Activated CD4-positive, alpha-beta memory T cell treated with anti-CD3 and anti-CD28 coated beads, Interleukin-2, amount 10 ng/mL, durations not matched to agents 7 days and 5 days (primary cell): ENCODE measurements around the gene MIB1. TPM values are rescaled to one million over a fixed set of nuclear protein-coding genes. Genes with fewer than 3 reads are reported as not detected.

Source experiments
- CTCF ChIA-PET: fragments of 350-600 bp; sonication (Branson Sonifier 250); formaldehyde crosslinking; loops from one replicate; lab custom pipeline; 2021; ENCODE audit warnings: antibody characterized with exemption, inconsistent platforms; lab: Charles Lee
- POLR2A ChIA-PET: fragments of 350-600 bp; sonication (Branson Sonifier 250); formaldehyde crosslinking; loops from one replicate; lab custom pipeline; 2021; ENCODE audit warnings: antibody characterized with exemption; lab: Charles Lee
- DNase-seq: peaks from one replicate; pipeline ENCODE4 v3.0.0-alpha.2; 2020
- H3K27ac Mint-ChIP-seq: one replicate; pipeline ENCODE4 v1.8.0; 2021; ENCODE audit warnings: mild to moderate bottlenecking, mixed read lengths
- H3K27me3 Mint-ChIP-seq: one replicate; pipeline ENCODE4 v1.8.0; 2021; ENCODE audit warnings: mixed read lengths
- H3K36me3 Mint-ChIP-seq: one replicate; pipeline ENCODE4 v1.8.0; 2021; ENCODE audit warnings: low read depth, mixed read lengths
- H3K4me1 Mint-ChIP-seq: one replicate; pipeline ENCODE4 v1.8.0; 2021; ENCODE audit warnings: mixed read lengths
- H3K4me3 Mint-ChIP-seq: one replicate; pipeline ENCODE4 v1.8.0; 2021; ENCODE audit warnings: mild to moderate bottlenecking, mixed read lengths
- H3K9me3 Mint-ChIP-seq: one replicate; pipeline ENCODE4 v1.8.0; 2021; ENCODE audit warnings: mixed read lengths
- total RNA-seq, 2 experiments: library from RNA; stranded (reverse); gene quantifications; one replicate each; pipeline ENCODE4 v1.2.3, GENCODE V29; 2021

The MIB1 gene
- total RNA-seq, 2 experiments from 2014 or later = 57.8 to 58.3 TPM

DNA sequence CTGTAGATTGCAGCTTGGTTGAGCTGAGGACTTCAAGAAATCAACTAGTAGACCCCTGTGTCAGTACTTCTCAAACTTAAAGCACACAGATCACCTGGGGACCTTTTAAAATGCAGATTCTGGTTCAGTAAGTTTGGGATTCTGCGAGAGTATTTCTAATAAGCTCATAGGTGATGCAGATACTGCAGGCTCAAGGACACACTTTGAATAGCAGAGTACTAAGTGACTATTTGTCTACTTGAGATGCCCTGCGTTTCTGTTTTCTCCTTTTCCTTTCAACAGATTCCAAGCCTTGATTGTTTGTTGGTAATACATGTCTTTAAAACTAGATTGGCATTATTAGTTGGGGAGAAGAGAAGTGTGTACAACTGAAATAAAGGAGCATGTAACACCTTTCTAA is 6.7 kb downstream of the MIB1 start:
- DNase-seq = no peak
- ChIA-PET CTCF (interaction anchor here (1.3 to 2.4 kb wide), 3 partner anchors 39 to 150 kb away, joined by 3 to 7 read pairs (median 3); partner anchors contain the start of gene ESCO1), POLR2A (interaction anchor here (0.8 to 3.0 kb wide), 5 partner anchors 43 to 635 kb away, joined by 3 to 21 read pairs (median 3); partner anchors contain the start of genes ABHD3, ESCO1, ROCK1 and SNRPD1)
- Mint-ChIP-seq H3K4me3 (peak overlapping the region; percentile 7), H3K27ac (peak overlapping the region; percentile 71), H3K4me1 (peaks cover 58% of the 10 kb centered on the region), H3K36me3 (peaks cover 4% of the 10 kb centered on the region), H3K9me3 (no peaks in the 10 kb centered on the region), H3K27me3 (no peaks in the 10 kb centered on the region)

DNA sequence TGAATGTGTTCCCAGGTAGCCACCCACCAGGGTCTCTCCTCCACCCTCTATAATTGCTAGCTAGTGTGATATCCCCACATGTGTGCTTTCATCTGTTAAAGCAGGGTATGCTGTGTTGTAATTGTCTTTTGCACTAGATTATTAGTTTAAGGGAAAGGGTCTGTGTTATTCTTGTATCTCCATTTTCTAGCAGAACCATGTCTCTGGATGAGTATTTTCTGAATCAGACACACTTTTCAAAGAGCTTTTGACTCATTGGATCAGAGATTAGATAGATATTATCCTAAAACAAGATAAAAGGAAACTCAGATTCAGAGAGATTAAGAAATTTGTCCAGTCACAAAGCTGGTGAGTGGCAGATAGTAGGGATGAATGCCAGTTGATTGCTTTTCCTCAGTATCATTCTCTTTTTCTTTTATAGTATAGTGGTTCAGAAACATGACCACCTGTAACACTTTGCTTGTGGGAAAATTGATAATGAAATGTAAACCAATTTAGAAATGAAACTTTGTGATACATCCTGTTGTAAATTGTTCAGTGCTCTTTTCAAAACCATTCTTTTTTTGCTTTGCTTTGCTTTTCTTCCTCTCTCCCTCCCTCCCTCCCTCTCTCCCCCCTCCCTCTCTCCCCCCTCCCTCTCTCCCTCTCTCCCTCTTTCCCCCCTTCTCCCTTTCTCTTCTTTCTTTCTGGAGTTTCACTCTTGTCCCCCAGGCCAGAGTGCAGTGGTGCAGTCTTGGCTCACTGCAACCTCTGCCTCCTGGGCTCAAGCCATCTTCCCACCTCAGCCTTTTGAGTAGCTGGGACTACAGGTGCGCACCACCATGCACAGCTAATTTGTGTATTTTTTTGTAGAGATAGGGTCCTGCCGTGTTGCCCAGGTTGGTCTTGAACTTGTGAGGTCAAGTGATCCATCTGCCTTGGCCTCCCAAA is 7.4 kb downstream of the MIB1 start:
- peaks cover 53% of the 10 kb centered on the region for H3K4me1 Mint-ChIP-seq

DNA sequence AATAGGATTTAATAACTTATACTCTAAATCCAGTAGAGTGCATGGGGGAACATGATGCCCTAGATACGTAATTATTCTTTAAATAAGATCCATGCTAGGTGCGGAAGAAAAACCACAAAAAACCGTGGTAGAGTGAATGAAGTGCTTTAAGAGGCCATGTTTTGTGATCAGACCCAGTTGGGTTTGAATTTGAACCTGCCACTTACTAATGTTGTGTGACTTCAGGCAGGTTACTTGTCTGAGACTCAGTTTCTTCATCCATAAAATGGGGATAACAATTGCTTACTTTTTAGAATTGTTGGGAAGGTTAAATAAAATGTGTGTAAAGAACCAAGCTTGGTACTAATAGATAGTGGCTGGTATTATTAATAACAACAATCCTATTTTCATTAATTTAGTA is 17.2 kb downstream of the MIB1 start:
- Mint-ChIP-seq H3K27me3 (no peaks in the 10 kb centered on the region), H3K4me3 (no peak overlapping the region), H3K9me3 (no peaks in the 10 kb centered on the region), H3K36me3 (peaks cover 13% of the 10 kb centered on the region), H3K4me1 (peaks cover 24% of the 10 kb centered on the region), H3K27ac (no peak overlapping the region)
- DNase-seq = no peak
- POLR2A ChIA-PET = no interaction called here
- CTCF ChIA-PET = no interaction called here

More for the DNA sequence above, 7.4 kb downstream of the MIB1 start:
- Mint-ChIP-seq H3K9me3 (no peaks in the 10 kb centered on the region), H3K4me3 (peak overlapping the region; percentile 9), H3K27me3 (no peaks in the 10 kb centered on the region), H3K36me3 (peaks cover 2% of the 10 kb centered on the region), H3K27ac (peak overlapping the region; percentile 71)
- POLR2A ChIA-PET = interaction anchor here (0.7 to 3.0 kb wide), 8 partner anchors 44 to 636 kb away, joined by 3 to 21 read pairs (median 3); partner anchors contain the start of genes ABHD3, ESCO1, ROCK1 and SNRPD1
- no peak for DNase-seq
- CTCF ChIA-PET = interaction anchor here (0.7 to 2.4 kb wide), 4 partner anchors 40 to 150 kb away, joined by 3 to 7 read pairs (median 4); partner anchors contain the start of gene ESCO1

DNA sequence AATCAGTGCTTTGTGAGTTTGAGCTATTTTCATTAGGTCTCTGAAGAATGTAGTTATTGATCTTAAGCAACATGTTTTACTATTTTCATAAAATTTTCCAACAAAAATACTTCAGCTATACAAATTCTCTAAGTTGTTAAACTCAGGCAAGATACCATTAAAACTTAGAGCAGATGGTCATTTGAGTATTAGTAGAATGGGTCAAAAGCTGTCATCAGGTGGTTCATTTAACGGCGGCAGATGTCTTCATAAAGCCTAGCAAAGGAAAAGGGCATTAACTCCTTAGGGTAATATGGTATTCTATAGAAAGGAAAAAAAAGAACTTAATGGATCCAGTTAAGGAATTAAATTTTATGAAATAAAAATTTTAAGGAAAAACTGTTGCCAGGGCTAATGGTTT is 19.2 kb downstream of the MIB1 start:
- Mint-ChIP-seq H3K4me3 (no peak overlapping the region), H3K9me3 (no peaks in the 10 kb centered on the region), H3K4me1 (peaks cover 13% of the 10 kb centered on the region), H3K36me3 (peaks cover 4% of the 10 kb centered on the region), H3K27me3 (no peaks in the 10 kb centered on the region), H3K27ac (no peak overlapping the region)
- no peak for DNase-seq
- POLR2A ChIA-PET = interaction anchor here (0.5 kb wide), 1 partner anchor 71 kb away, joined by 3 read pairs; no protein-coding TSS in a partner anchor
- CTCF ChIA-PET = interaction anchor here (1.9 kb wide), 1 partner anchor 159 kb away, joined by 4 read pairs; the partner anchor contains the start of gene ESCO1

DNA sequence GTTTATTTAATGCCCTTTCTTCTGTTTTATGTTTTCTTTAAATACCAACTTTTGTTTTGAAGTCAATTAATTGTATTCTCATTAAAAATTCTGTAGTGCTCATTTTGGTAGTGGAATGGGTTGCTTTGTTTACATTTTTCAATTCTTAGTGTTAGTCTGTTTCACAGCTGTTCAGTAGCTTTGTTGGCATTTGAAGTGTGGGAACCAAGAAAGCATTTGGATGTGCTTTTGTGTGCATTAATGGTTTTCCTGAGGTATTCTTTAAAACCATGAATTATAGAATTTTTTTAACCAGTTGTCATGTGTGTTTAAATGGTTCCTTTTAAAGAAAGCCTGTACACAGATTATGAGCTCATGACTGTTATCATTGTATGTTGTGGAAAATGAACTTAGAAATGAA is 19.7 kb downstream of the MIB1 start:
- H3K4me3 Mint-ChIP-seq = no peak overlapping the region
- H3K27me3 Mint-ChIP-seq = no peaks in the 10 kb centered on the region
- POLR2A ChIA-PET = interaction anchor here (0.5 kb wide), 1 partner anchor 70 kb away, joined by 3 read pairs; no protein-coding TSS in a partner anchor
- CTCF ChIA-PET = interaction anchor here (1.9 kb wide), 1 partner anchor 160 kb away, joined by 4 read pairs; the partner anchor contains the start of gene ESCO1
- no peaks in the 10 kb centered on the region for H3K9me3 Mint-ChIP-seq
- peaks cover 13% of the 10 kb centered on the region for H3K4me1 Mint-ChIP-seq
- H3K36me3 Mint-ChIP-seq = peaks cover 6% of the 10 kb centered on the region
- no peak for DNase-seq
- no peak overlapping the region for H3K27ac Mint-ChIP-seq

DNA sequence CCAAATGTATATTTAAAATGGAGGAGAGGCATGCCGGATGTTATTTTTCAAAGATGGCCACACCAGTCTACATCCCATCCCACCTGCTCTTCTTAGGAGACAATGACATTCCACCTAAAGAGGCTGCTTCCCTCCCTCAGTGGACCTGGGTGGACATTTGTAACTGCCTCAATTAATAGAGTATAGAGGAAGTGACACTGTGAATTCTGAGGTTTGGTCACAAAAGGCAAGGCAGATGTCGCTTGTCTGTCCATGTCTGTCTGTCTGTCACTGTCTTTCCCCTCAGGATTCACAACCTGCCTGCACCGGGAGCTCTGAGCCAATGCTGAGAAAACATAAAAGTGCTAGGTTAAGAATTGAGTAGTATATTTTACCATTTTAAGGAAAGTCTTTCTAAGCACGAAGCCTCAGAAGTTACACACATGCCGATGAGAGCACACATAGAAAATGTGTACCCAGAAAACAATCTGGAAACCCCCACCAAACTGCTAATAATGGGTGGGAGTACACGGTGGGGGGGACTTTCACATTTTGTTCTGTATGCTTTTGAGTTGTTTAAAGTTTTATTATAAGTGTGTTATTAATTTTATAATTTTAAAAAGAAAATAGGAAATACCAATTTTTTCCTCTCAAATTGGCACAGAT is 21.0 kb downstream of the MIB1 start:
- no peaks in the 10 kb centered on the region for H3K27me3 Mint-ChIP-seq
- no peaks in the 10 kb centered on the region for H3K9me3 Mint-ChIP-seq
- DNase-seq = no peak
- no peak overlapping the region for H3K4me3 Mint-ChIP-seq
- H3K36me3 Mint-ChIP-seq = peaks cover 18% of the 10 kb centered on the region
- POLR2A ChIA-PET = no interaction called here
- CTCF ChIA-PET = no interaction called here
- H3K27ac Mint-ChIP-seq = no peak overlapping the region
- H3K4me1 Mint-ChIP-seq = peaks cover 13% of the 10 kb centered on the region

DNA sequence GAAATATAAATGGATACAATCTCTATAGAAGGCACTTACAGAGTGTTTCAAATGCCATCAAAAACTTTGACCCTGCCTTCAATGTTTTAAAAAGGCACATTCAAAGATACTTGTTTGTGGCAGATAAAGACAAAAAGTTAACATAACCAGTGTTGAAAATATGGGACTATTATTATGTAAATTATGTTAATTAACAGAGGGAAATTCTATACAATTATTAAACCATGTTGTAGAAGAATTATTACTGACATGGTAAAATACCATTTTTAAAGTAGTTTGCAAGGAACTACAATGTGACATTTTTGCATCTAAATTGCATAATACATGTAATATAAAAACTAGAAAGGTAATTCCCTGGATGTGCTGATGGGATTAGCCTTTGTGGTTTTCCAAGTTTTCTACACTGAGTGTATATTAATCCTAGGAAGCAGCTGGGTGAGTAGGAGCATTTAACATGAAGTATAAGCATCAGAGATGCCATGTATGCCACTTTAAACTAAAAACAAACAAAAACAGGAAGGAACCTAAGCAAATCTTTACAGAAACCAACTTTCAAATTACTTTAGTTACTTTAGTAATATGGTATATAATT is 21.7 kb downstream of the MIB1 start:
- H3K27me3 Mint-ChIP-seq = no peaks in the 10 kb centered on the region
- ChIA-PET CTCF (no interaction called here), POLR2A (no interaction called here)
- no peak overlapping the region for H3K27ac Mint-ChIP-seq
- no peaks in the 10 kb centered on the region for H3K9me3 Mint-ChIP-seq
- no peak overlapping the region for H3K4me3 Mint-ChIP-seq
- H3K36me3 Mint-ChIP-seq = peaks cover 24% of the 10 kb centered on the region
- peaks cover 13% of the 10 kb centered on the region for H3K4me1 Mint-ChIP-seq
- DNase-seq = no peak

DNA sequence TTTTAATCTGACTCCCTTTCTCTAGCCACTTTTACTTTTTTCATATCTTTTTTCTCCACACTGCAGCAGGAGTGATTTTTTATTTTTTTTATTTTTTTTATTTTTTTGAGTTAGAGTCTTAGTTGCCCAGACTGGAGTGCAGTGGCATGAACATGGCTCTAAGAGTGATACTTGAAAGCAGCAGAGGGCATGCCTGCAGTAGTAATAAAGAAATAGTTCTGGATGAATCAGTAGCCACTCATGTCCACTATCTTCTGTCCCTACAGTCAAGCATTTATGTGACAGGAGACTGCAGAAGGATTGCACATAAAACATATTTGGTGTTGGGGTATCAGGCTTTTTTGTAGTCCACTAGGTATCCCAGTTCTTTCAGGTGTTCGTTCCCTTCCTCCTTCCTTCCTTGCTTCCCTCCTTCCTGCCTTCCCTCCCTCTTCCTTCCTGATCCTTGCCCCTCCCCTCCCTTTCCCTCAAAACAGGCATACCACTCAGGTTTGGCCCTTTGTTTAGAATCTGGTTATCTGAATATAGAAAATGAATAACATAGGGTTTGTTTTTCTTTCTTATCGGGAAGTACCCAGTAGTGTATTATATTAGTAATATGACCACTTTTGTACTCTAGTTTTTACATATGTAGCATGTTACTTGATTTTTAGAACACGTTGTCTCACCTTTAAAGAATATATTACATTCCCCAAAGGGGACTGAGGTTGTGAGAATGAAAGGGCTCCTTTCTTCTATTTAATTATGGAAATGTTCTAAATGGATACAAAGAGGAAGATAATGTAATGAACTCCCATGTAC is 23.5 kb downstream of the MIB1 start:
- H3K4me1 Mint-ChIP-seq = peaks cover 13% of the 10 kb centered on the region
- POLR2A ChIA-PET = no interaction called here
- H3K36me3 Mint-ChIP-seq = peaks cover 36% of the 10 kb centered on the region
- no peak overlapping the region for H3K27ac Mint-ChIP-seq
- no peaks in the 10 kb centered on the region for H3K9me3 Mint-ChIP-seq
- DNase-seq = no peak
- CTCF ChIA-PET = no interaction called here
- no peak overlapping the region for H3K4me3 Mint-ChIP-seq
- no peaks in the 10 kb centered on the region for H3K27me3 Mint-ChIP-seq

DNA sequence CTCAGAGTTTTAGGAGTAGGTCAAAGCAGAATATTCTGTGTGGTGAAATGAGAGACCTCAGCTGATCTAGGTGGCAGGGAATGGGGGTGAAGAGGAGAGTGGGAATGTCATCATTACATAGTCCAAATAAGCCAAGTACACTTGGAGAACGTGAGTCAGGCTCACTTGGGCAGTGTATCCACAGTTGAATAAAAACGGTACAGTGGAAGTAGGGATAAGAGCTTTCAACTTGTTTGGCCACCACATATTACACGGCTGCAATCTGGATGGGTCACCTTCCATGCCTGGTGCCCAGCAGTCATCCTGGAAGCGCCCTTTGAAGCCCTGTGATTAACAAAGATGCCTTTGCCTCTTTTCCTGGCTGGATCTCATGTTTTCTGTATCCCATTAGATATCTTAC is 28.6 kb downstream of the MIB1 start:
- Mint-ChIP-seq H3K4me1 (no peaks in the 10 kb centered on the region), H3K36me3 (peaks cover 57% of the 10 kb centered on the region), H3K27me3 (no peaks in the 10 kb centered on the region), H3K4me3 (no peak overlapping the region), H3K9me3 (no peaks in the 10 kb centered on the region), H3K27ac (no peak overlapping the region)
- POLR2A ChIA-PET = no interaction called here
- no peak for DNase-seq
- CTCF ChIA-PET = no interaction called here

DNA sequence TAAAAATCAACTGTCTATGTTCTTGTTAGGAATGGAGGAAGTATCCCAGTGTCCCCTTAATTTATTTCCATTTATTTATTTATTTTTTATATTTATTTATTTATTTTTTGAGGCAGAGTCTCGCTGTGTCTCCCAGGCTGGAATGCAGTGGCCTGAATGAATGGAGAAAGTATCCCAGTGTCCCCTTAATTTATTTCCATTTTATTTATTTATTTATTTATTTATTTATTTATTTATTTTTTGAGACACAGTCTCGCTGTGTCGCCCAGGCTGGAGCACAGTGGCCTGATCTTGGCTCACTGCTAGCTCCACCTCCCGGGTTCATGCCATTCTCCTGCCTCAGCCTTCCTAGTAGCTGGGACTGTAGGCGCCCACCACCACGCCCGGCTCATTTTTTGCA is 34.1 kb downstream of the MIB1 start:
- peaks cover 40% of the 10 kb centered on the region for H3K36me3 Mint-ChIP-seq
- H3K4me3 Mint-ChIP-seq = no peak overlapping the region
- H3K27ac Mint-ChIP-seq = no peak overlapping the region
- DNase-seq = no peak
- peaks cover 6% of the 10 kb centered on the region for H3K4me1 Mint-ChIP-seq
- ChIA-PET CTCF (no interaction called here), POLR2A (no interaction called here)
- no peaks in the 10 kb centered on the region for H3K27me3 Mint-ChIP-seq
- no peaks in the 10 kb centered on the region for H3K9me3 Mint-ChIP-seq

DNA sequence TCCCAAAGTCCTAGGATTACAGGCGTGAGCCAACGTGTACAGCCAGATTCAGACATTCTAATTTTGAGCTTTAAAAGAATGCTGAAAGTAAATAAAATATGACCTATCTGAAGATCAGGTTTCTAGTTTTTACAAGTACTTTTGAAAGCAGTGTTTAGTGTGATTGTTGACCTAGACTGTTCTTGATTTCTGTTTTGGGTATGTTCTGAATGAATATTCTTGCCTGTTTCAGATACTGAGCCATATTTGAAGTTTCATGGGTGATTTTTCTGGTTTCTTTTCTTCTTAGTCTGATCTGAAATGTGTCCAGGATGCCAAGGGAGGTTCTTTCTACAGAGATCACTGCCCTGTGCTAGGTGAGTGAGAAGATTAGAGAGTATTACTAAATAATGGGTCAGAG is 37.2 kb downstream of the MIB1 start:
- H3K36me3 Mint-ChIP-seq = peaks cover 50% of the 10 kb centered on the region
- DNase-seq = no peak
- ChIA-PET POLR2A (no interaction called here), CTCF (no interaction called here)
- peaks cover 6% of the 10 kb centered on the region for H3K4me1 Mint-ChIP-seq
- no peaks in the 10 kb centered on the region for H3K9me3 Mint-ChIP-seq
- no peak overlapping the region for H3K4me3 Mint-ChIP-seq
- H3K27ac Mint-ChIP-seq = no peak overlapping the region
- H3K27me3 Mint-ChIP-seq = no peaks in the 10 kb centered on the region

DNA sequence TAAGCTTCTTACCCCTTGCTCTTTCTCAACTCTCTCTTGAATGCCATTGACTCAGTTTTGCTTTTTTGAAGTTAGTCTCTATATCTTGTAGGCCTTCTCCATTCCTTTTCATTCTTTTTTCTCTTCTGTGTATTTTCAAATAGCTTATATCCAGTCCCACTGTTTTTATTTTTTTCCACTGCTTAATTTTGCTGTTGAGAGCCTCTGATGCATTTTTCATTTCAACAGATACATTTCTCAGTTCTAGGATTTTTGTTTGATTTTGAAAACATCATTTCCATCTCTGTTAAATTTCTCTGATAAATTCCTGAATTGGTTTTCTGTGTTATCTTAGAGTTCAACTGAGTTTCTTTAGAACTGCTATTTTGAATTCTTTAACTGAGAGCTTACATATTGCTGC is 45.9 kb downstream of the MIB1 start:
- CTCF ChIA-PET = interaction anchor here (0.9 kb wide), 1 partner anchor 186 kb away, joined by 5 read pairs; the partner anchor contains the start of gene ESCO1
- Mint-ChIP-seq H3K9me3 (peaks cover 5% of the 10 kb centered on the region), H3K36me3 (peaks cover 66% of the 10 kb centered on the region), H3K4me1 (no peaks in the 10 kb centered on the region), H3K27ac (no peak overlapping the region), H3K27me3 (no peaks in the 10 kb centered on the region), H3K4me3 (no peak overlapping the region)
- DNase-seq = no peak
- POLR2A ChIA-PET = no interaction called here
